Activated T-cell treated with anti-CD3 and anti-CD28 coated beads, Interleukin-2, amount 50 U/mL, for 1 hour (primary cell): ENCODE results near the gene HSBP1L1.
"Not testable (repeated sequence)": the region's sequence is repeated elsewhere in the genome, so short reads cannot be mapped to it uniquely, and the experiment has no call there.

ENCODE experiments used
- DNase-seq: peaks from one replicate; pipeline ENCODE4 v3.0.0-alpha.2; 2020

The HSBP1L1 gene

DNA sequence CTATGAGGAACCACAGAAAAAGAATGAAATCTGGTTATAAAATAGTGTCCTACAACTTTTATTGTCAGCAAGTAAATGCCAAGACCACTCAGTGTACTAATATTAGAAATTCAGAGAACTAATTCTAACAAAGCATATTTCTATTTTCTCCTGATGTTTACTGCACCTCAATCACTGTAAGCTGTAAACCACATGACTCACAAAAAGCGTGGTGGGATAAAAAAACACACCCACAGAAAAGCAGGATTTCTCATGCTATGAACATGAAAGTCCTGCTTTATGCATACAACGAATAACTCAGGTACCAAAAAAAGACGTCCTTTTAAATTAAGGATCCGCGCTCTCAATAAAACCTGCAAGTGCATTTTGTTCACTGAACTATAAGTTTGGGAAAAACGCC is 23.1 kb downstream of the HSBP1L1 start:
- DNase-seq, result no peak

GRCh38 chr18:79988071-79988450 is 23.6 kb downstream of the HSBP1L1 start:
- peak; percentile 71 for DNase-seq

DNA sequence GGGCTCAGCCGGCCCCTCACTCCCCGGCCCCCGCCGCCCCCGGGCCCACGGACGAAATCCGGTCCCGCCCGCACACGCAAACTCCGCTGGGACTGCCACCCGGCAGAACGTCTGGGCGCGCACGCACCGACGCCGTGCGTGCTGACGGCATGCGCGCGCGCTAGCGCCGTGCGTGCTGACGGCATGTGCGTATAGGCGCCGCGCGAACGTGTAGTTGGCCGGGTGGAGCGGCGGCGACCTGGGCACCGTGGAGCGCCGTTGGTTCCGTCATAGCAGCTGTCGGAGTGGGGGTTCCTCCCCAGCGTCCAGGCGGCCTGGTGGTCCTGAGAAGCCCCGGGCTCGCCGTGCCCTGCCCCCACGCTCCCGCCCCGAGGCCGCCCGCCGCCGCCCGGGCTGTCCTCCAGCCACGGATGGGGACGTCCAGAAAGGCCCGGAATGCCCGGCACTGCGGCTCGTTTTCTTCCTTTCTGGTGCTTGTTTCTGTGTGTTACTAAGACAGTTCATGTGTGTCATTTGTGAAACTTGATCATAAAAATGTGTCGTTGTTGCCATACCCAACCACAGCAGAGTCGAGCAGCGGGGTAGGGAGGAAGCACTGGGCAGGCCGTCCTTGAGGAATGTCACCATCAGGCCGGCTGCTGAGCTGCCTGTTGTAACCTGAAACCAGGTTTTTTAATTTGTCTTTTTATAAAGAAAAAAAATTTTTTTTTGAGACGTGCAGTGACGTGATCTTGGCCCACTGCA is 24.2 kb downstream of the HSBP1L1 start, which contains the start of gene TXNL4A:
Gene TXNL4A, minus strand, starts transcription at position 113 of the 744 bp plus-strand sequence. CDS start 171 bp downstream, outside the sequence.
- peak; percentile 89 for DNase-seq

DNA sequence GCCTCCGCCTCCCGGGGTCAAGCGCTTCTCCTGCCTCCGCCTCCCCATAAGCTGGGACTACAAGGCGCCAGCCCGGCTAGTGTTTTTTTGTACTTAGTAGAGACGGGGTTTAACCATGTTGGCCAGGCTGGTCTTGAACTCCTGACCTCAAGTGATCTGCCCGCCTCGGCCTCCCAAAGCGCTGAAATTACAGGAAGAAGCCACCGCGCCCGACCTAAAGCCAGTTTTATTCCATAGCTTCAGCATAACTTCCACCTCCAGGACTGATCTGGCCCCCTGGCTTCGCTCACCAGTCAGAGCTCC is 24.7 kb downstream of the HSBP1L1 start:
- DNase-seq, result no peak

- DNase-seq, result no peak
Observed at GRCh38 chr18:79991494-79991893, 27.1 kb downstream of the HSBP1L1 start.

- DNase-seq, result not testable (repeated sequence)
Observed at GRCh38 chr18:79999701-80000100, 35.3 kb downstream of the HSBP1L1 start.

DNA sequence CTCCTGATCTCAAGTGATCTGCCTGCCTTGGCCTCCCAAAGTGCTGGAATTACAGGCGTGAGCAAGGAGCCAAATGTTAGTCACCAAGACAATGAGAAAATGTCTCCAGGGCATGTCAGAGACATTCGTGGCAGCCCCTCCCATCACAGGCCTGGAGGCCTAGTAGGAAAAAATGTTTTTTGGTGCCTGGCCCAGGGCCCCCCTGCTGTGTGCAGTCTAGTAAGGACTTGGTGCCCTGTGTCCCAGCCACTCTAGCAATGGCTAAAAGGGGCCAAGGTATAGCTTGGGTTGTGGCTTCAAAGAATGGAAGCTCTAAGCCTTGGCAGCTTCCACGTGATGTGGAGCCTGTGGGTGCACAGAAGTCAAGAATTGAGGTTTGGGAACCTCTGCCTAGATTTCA is 36.4 kb downstream of the HSBP1L1 start:
- DNase-seq, result no peak

DNA sequence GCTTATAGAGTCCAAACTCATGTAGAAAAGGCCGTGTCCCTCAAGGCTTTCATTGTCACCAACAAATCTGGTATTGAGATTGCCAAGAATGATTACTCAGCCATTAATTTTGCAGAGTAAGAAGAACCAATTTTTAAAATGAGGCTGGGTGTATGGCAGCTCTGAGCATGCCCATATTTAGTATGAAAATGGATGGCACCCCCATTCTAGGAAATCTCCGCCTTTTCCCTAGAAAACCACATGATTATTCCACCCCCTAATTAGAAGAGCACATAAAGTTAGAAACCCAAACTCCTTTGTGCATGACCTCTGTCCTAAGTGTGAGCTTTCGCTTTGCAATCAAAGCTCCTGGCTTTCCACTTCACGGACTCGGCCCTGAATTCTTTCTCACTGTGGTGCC is 38.0 kb downstream of the HSBP1L1 start:
- DNase-seq, result no peak

DNA sequence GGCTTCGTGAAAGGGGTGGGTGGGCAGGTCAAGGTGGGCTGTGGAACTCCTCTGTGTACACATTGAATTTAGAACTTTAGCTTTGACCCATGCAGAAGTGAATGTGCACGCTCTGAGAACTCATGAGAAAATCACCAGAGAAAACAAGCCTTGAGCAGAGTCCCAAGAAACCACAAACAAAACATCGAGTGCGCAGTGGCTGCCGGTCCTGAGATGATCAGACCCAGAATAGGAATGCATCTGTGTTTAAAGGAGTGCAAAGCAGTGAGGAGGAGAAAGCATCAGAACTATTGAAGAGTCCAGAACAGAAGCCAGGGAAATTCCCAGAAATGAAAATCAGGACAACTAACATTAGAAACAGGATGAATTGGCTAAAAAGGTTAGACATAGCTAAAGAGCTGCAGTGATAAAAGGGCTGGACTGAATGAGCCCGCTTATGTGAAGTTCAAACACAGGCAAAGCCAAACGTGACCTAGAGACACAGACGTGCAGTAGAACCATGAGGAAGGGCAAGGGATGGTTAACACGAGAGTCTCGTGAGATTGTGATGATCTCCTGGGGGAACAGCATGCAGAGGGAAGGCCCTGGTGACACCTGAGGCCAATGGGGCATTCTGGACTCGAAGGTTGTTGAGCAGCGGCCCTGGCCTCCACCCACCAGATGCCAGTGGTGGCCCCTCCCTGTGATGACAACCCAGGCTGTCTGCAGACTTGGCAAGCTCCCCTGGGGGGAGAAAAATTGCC is 40.3 kb downstream of the HSBP1L1 start:
- DNase-seq, result no peak

- no peak for DNase-seq
Observed at GRCh38 chr18:80006724-80007123, 42.3 kb downstream of the HSBP1L1 start.

DNA sequence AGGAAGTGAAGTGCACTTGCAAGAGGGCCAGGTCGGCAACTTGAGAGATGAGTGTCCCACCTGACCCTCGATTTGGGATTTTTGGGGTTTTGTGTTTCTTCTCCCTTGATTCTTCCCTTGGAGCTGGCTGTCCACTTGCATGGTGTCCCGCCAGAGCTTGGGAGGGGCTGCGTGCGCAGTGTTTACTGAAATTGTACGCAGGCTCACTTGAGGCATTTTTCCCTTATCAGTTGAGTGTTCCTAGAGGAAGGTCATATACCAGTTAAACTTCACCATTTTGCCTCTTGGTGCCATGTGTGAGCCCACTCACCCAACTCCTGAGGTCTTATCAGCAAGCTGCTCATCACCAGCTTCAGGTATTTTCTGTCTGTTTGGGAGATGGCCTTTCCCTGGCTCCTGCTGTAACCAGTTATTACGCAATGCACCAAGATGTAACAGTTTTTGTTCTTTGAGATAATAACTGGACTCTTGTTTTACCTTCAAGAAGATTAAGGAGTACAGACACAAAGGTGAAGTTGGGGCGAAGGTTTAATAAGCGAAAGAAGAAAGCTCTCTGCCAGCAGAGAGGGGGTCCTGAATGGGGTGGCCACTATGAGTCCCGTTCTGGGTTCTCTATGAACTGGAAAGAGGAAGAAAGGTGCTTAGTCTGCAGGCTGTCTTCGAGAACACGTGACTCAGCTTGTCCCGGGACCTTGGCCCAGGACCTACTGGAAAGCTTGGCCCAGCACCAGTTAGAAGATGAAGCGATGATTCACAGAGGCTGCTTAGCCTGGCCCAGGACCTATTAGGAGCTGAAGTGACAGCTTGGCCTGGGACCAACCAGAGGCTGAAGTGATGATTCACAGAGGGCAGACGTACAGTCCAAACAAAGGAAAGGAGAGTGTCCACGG is 45.5 kb downstream of the HSBP1L1 start:
- no peak for DNase-seq

- DNase-seq, result no peak
Observed at GRCh38 chr18:80010551-80010906, 46.1 kb downstream of the HSBP1L1 start.

DNA sequence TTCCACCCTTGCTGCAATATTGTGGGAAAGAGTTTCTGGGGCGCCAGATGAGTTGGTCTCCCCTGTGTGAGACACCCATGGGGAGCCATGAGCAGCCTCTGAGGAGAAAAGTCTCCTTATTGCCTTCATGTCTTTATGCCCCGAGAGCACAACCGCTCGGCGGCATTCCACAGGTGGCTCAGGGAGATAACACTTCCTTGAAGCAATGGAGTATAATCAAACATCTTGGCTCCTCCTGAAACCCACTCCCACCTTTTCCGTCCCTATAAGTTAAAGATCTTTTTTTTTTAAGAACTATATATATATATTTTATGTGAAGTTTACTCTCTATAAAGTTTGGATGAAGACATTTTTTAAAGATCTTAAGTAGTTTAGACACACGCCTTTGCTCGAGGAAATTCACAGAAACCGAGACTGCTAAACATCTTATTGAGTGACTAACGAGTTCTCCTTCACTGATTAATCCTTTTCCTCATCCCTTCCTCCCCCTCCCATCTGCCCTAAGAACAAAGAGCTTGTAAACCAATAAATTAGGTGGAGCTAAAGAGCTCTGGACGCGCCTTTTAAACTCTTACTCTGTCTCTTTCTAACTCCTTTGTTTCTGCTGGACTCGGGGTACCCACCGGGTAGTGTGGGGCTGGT is 47.2 kb downstream of the HSBP1L1 start:
- not testable (repeated sequence) for DNase-seq

GRCh38 chr18:80012714-80013113 is 48.3 kb downstream of the HSBP1L1 start:
- DNase-seq, result no peak
